GM23338 (cell line): Measurements from ENCODE around the gene WSCD2. TPM values are rescaled to one million over a fixed set of nuclear protein-coding genes. Genes with fewer than 3 reads are reported as not detected.
A peak's percentile ranks its signal among the peaks of the same experiment; 100 is the strongest.

ENCODE experiments used
- ATAC-seq: fragments of 200-7000 bp; cut with Tn5 transposase; 3 replicates; pipeline ENCODE4 v1.9.1; 2020
- DNase-seq: peaks from one replicate; pipeline ENCODE4 v3.0.0-alpha.2; 2015; ENCODE audit warnings: low spot score
- H2AFZ ChIP-seq: fragments of 200-600 bp; sonication (generic); 2 replicates; pipeline ENCODE4 v1.8.0; 2016; ENCODE audit warnings: antibody characterized with exemption, mild to moderate bottlenecking, moderate library complexity
- H3F3A ChIP-seq: fragments of 200-600 bp; sonication (generic); replicated peaks from 2 replicates; pipeline ENCODE4 v1.8.0; 2017; ENCODE audit warnings: antibody characterized with exemption, mixed run types, low read depth
- H3K27ac ChIP-seq: fragments of 200-600 bp; sonication (generic); 2 replicates; pipeline ENCODE4 v1.6.1; 2016; ENCODE audit warnings: low read depth
- H3K27me3 ChIP-seq: fragments of 200-600 bp; sonication (generic); 2 replicates; pipeline ENCODE4 v1.8.0; 2016; ENCODE audit warnings: mild to moderate bottlenecking, mixed run types, moderate library complexity; ENCODE audit not compliant: insufficient read depth
- H3K36me3 ChIP-seq: fragments of 200-600 bp; sonication (generic); 2 replicates; pipeline ENCODE4 v1.8.0; 2016; ENCODE audit warnings: mild to moderate bottlenecking; ENCODE audit not compliant: insufficient read depth
- H3K4me1 ChIP-seq: fragments of 200-600 bp; sonication (generic); 2 replicates; pipeline ENCODE4 v1.8.0; 2016; ENCODE audit warnings: mild to moderate bottlenecking, moderate library complexity; ENCODE audit not compliant: insufficient read depth
- H3K4me2 ChIP-seq: fragments of 200-600 bp; sonication (generic); 2 replicates; pipeline ENCODE4 v1.7.1; 2017; ENCODE audit warnings: mixed run types
- H3K4me3 ChIP-seq: fragments of 200-600 bp; sonication (generic); 2 replicates; pipeline ENCODE4 v1.6.1; 2016; ENCODE audit warnings: mixed run types
- H3K79me2 ChIP-seq: fragments of 200-600 bp; sonication (generic); replicated peaks from 2 replicates; pipeline ENCODE4 v1.8.0; 2017; ENCODE audit warnings: mild to moderate bottlenecking; ENCODE audit not compliant: insufficient read depth
- H3K9me2 ChIP-seq: fragments of 200-600 bp; sonication (generic); 2 replicates; pipeline ENCODE4 v1.8.0; 2017; ENCODE audit not compliant: insufficient read depth
- H4K20me1 ChIP-seq: fragments of 200-600 bp; sonication (generic); replicated peaks from 2 replicates; pipeline ENCODE4 v1.8.0; 2017; ENCODE audit warnings: mild to moderate bottlenecking; ENCODE audit not compliant: insufficient read depth
- H3K27ac Mint-ChIP-seq: 2 replicates; pipeline ENCODE4 v1.8.0; 2020; ENCODE audit warnings: inconsistent platforms, mild to moderate bottlenecking, moderate library complexity, mixed read lengths
- H3K27me3 Mint-ChIP-seq: 3 replicates; pipeline ENCODE4 v1.8.0; 2022; ENCODE audit warnings: low read depth, mild to moderate bottlenecking, moderate library complexity, mixed read lengths, inconsistent platforms; ENCODE audit not compliant: insufficient read depth, poor library complexity
- H3K36me3 Mint-ChIP-seq: 3 replicates; pipeline ENCODE4 v1.8.0; 2021; ENCODE audit warnings: low read depth, mild to moderate bottlenecking, inconsistent platforms, moderate library complexity, mixed read lengths
- H3K4me1 Mint-ChIP-seq: 3 replicates; pipeline ENCODE4 v1.8.0; 2020; ENCODE audit warnings: mild to moderate bottlenecking, inconsistent platforms, mixed read lengths
- H3K4me3 Mint-ChIP-seq: 3 replicates; pipeline ENCODE4 v1.8.0; 2021; ENCODE audit warnings: moderate library complexity, mild to moderate bottlenecking, inconsistent platforms, mixed read lengths
- H3K9me3 Mint-ChIP-seq: 3 replicates; pipeline ENCODE4 v1.8.0; 2020; ENCODE audit warnings: moderate library complexity, mild to moderate bottlenecking, inconsistent platforms, mixed read lengths
- ETS1 ChIP-seq: IDR thresholded peaks from 2 replicates; pipeline ENCODE4 v1.6.1; 2016; ENCODE audit warnings: antibody characterized with exemption
- NANOG ChIP-seq: IDR thresholded peaks from 2 replicates; pipeline ENCODE4 v1.6.1; 2016; ENCODE audit warnings: antibody characterized with exemption, borderline replicate concordance
- POLR2AphosphoS5 ChIP-seq: IDR thresholded peaks from 2 replicates; pipeline ENCODE4 v1.6.1; 2016; ENCODE audit warnings: antibody characterized with exemption, low read depth
- STAT1 ChIP-seq: IDR thresholded peaks from one replicate; pipeline ENCODE4 v1.6.1; 2016; ENCODE audit warnings: antibody characterized with exemption; ENCODE audit not compliant: unreplicated experiment
- ZNF114 ChIP-seq: fragments of 250-450 bp; sonication (Bioruptor Pico); IDR thresholded peaks from 2 replicates; pipeline ENCODE4 v1.5.0; 2020; ENCODE audit warnings: mild to moderate bottlenecking, moderate library complexity
- ZNF462 ChIP-seq: fragments of 250-450 bp; sonication (Bioruptor Pico); IDR thresholded peaks from 2 replicates; pipeline ENCODE4 v1.5.0; 2020; ENCODE audit warnings: mild to moderate bottlenecking, moderate library complexity
- polyA plus RNA-seq: library from polyadenylated mRNA; unstranded; fragments of >200 nt; fragmentation: Nextera tagmentation; extraction: Ambion mirVana; gene quantifications from 2 replicates; pipeline ENCODE4 v1.2.1, GENCODE V29; 2016
- total RNA-seq: library from RNA; depleted of rRNA; stranded (reverse); fragments of >200 nt; shearing (Covaris generic); gene quantifications from 2 replicates; pipeline ENCODE4 v1.2.3, GENCODE V29; 2014
- TF ChIP-seq, protein P1 (sequence below): IDR thresholded peaks from one replicate; pipeline ENCODE4 v1.6.1; 2018; ENCODE audit warnings: antibody characterized with exemption; ENCODE audit not compliant: unreplicated experiment
- TF ChIP-seq, protein P2 (sequence below), 2 experiments: fragments of 200-600 bp in 1 of 2; sonication (generic) in 1 of 2; conservative IDR thresholded peaks; 2 replicates each; pipeline versions ENCODE4 v1.5.1 to v1.6.1; 2016 to 2017; ENCODE audit warnings: antibody characterized with exemption in 2 of 2, low read depth in 2 of 2, mild to moderate bottlenecking in 2 of 2, moderate library complexity in 1 of 2

WSCD2 gene
- total and polyA plus RNA-seq, 2 experiments from 2014 or later, result 0.66 to 3.1 TPM

DNA sequence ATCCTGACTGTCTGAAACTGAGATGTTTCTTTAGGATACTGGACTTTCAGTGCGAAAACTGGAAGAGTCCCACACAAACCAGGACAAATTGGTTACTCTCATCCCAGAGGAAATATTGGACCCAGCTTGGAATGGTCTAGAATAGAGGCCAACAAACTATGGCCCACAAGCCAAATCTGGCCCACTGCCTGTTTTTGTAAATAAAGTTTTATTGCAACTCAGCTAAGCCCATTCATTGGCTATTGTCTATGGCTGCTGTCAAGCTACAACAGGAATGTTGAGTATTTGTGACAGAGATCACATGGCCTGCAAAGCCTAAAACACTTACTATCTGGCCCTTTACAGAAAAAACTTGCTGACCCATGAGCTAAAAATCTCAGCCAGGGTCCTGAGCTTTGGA is 6.5 kb downstream of the WSCD2 start (continued):
- TF ChIP-seq, protein P1, sequence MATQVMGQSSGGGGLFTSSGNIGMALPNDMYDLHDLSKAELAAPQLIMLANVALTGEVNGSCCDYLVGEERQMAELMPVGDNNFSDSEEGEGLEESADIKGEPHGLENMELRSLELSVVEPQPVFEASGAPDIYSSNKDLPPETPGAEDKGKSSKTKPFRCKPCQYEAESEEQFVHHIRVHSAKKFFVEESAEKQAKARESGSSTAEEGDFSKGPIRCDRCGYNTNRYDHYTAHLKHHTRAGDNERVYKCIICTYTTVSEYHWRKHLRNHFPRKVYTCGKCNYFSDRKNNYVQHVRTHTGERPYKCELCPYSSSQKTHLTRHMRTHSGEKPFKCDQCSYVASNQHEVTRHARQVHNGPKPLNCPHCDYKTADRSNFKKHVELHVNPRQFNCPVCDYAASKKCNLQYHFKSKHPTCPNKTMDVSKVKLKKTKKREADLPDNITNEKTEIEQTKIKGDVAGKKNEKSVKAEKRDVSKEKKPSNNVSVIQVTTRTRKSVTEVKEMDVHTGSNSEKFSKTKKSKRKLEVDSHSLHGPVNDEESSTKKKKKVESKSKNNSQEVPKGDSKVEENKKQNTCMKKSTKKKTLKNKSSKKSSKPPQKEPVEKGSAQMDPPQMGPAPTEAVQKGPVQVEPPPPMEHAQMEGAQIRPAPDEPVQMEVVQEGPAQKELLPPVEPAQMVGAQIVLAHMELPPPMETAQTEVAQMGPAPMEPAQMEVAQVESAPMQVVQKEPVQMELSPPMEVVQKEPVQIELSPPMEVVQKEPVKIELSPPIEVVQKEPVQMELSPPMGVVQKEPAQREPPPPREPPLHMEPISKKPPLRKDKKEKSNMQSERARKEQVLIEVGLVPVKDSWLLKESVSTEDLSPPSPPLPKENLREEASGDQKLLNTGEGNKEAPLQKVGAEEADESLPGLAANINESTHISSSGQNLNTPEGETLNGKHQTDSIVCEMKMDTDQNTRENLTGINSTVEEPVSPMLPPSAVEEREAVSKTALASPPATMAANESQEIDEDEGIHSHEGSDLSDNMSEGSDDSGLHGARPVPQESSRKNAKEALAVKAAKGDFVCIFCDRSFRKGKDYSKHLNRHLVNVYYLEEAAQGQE, result no peak
- no peak for TF ChIP-seq POLR2AphosphoS5
- no peak for TF ChIP-seq STAT1
- no peak for TF ChIP-seq ZNF114 (CRISPR knock-in tag)
- TF ChIP-seq NANOG, result no peak
- TF ChIP-seq, protein P2, sequence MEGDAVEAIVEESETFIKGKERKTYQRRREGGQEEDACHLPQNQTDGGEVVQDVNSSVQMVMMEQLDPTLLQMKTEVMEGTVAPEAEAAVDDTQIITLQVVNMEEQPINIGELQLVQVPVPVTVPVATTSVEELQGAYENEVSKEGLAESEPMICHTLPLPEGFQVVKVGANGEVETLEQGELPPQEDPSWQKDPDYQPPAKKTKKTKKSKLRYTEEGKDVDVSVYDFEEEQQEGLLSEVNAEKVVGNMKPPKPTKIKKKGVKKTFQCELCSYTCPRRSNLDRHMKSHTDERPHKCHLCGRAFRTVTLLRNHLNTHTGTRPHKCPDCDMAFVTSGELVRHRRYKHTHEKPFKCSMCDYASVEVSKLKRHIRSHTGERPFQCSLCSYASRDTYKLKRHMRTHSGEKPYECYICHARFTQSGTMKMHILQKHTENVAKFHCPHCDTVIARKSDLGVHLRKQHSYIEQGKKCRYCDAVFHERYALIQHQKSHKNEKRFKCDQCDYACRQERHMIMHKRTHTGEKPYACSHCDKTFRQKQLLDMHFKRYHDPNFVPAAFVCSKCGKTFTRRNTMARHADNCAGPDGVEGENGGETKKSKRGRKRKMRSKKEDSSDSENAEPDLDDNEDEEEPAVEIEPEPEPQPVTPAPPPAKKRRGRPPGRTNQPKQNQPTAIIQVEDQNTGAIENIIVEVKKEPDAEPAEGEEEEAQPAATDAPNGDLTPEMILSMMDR (conservative IDR thresholded peaks at IDR 0.05; ENCODE audit: low read depth in 2 of 2), result no peak

DNA sequence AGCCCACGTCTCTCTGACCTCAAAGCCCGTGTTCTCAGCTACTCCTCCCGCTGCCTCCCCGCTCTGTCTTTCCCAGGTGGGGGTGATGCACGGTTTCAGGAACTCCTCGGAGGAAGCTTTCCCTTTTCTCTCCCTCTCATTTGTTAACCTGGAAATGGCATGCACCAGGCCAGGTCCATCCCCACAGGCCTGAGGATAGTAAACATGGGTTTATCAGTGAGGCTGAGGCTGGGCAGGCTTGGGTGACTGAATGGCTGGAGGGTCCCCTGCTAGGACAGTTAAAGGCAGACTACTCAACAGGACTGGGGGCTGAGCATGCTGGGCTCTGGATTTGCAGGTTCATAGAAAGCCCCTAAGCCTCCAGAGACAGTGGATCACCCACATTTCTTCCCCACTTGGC is 7.6 kb downstream of the WSCD2 start:
- Mint-ChIP-seq H3K27me3 (no peaks in the 10 kb centered on the region), H3K9me3 (no peaks in the 10 kb centered on the region), H3K4me1 (peaks cover 20% of the 10 kb centered on the region), H3K27ac (no peak overlapping the region), H3K4me3 (no peak overlapping the region), H3K36me3 (no peaks in the 10 kb centered on the region)
- no peak overlapping the region for H2AFZ ChIP-seq
- H3K27ac ChIP-seq, result no peak overlapping the region
- no peaks in the 10 kb centered on the region for H4K20me1 ChIP-seq
- DNase-seq (no peak), ATAC-seq (peak; percentile 52)
- no peaks in the 10 kb centered on the region for H3K36me3 ChIP-seq
- H3K4me1 ChIP-seq, result 0 out of 2 replicates have a peak, but pooled peaks cover 7% of the 10 kb centered on the region
- no peaks in the 10 kb centered on the region for H3K9me2 ChIP-seq
- no peak overlapping the region for H3K4me2 ChIP-seq
- no peaks in the 10 kb centered on the region for H3K27me3 ChIP-seq
- no peaks in the 10 kb centered on the region for H3F3A ChIP-seq
- no peak overlapping the region for H3K4me3 ChIP-seq
- no peak for TF ChIP-seq ETS1
- TF ChIP-seq NANOG, result no peak
- no peaks in the 10 kb centered on the region for H3K79me2 ChIP-seq

DNA sequence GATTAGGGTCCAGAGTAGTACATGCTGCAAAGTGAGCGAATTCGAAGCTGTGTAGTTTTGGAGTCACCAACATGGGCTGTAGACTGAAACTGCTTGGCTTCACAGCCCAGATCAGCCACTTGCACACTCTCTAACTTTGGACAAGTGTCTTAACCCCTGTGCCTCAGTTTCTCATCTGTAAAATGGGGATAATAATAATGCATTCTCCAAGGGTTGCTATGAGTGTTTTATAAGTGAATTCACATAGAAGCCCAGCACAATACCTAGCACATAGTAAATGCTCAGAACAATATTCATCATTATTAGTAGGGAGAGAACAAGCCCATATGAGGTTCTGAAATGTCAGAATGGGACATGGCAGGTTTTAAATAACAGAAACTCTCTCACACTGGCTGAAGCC is 10.4 kb downstream of the WSCD2 start:
- Mint-ChIP-seq H3K4me3 (no peak overlapping the region), H3K9me3 (no peaks in the 10 kb centered on the region), H3K4me1 (peaks cover 27% of the 10 kb centered on the region), H3K27me3 (no peaks in the 10 kb centered on the region), H3K27ac (no peak overlapping the region), H3K36me3 (no peaks in the 10 kb centered on the region)
- no peaks in the 10 kb centered on the region for H3K9me2 ChIP-seq
- H3K27me3 ChIP-seq, result no peaks in the 10 kb centered on the region
- no peaks in the 10 kb centered on the region for H3K36me3 ChIP-seq
- no peak for ATAC-seq
- peaks cover 19% of the 10 kb centered on the region; the same call in 1 of the 2 replicates for H3K4me1 ChIP-seq
- H3K4me2 ChIP-seq, result no peak overlapping the region
- DNase-seq, result no peak
- H3K79me2 ChIP-seq, result no peaks in the 10 kb centered on the region
- H2AFZ ChIP-seq, result no peak overlapping the region
- H3F3A ChIP-seq, result no peaks in the 10 kb centered on the region
- H4K20me1 ChIP-seq, result no peaks in the 10 kb centered on the region
- H3K27ac ChIP-seq, result no peak overlapping the region
- H3K4me3 ChIP-seq, result no peak overlapping the region
- TF ChIP-seq ZNF462, result no peak
